Right ventricle myocardium superior (tissue), 1 donor: Measurements from ENCODE around the gene AURKB. TPM values are rescaled to one million over a fixed set of nuclear protein-coding genes. Genes with fewer than 3 reads are reported as not detected.

Experiments used
- ATAC-seq: fragments of 200-7000 bp; cut with Tn5 transposase; one replicate; pipeline ENCODE4 v1.9.1; 2020; ENCODE audit warnings: mild to moderate bottlenecking; ENCODE audit not compliant: poor library complexity
- DNase-seq: peaks from one replicate; pipeline ENCODE4 v3.0.0-alpha.2; 2020
- intact Hi-C: fragments of 100-400 bp; cut with DNase I; formaldehyde crosslinking; loops from one replicate; pipeline ENCODE4 v1.11.2; 2022
- microRNA-seq: library from miRNA; unstranded; fragments of <30 nt; microRNA quantifications from one replicate; pipeline ENCODE4 v1.2.0, GENCODE V29; 2020
- total RNA-seq: library from RNA; stranded (reverse); fragmentation: NEBNext Ultra II Directional; extraction: Animal tissue kit (Norgen Biotek cat#: 25700); gene quantifications from one replicate; pipeline ENCODE4 v1.2.1, GENCODE V29; 2021
- donor health status: DM: no; HTN: yes; CAD: no; lungs with severe emphysema.

Gene AURKB
- total RNA-seq, 1 donor from 2014 or later, result 0.56 TPM

DNA sequence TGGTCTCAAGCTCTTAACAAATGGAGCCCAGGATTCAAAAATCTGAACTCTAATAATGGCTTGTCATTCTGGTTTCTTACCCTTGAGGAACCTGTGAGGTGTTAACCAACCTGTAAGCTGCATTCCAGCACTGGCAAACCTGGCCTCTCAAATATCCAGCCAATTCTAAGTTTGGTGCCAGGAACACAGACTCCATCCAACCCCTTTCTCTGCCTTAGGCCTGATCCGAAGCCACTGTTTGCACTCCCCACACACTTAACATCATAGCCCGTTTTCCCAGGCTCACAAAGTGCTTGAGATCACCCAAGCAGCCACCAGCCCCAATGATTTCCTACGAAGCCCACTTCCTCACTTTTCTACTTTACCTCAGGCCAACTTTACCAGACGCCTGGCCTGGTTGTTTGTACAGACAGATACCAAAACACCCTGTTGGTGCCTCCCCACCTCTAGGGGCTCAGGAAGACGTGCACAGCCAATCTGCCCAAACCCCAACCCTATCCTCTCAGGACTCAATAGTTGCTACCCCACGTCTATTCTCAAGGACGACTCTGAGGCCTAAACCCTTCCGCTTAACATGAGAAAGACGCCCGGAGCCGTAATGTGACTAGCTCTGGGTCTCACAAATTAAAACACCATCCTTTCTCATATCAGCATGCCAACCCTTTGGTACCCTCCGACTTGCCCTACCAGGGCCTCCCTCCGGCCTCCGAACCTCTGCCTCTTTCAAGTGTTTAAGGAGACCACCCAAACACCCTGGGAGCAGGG is 55.0 kb downstream of the AURKB start:
- DNase-seq, result peak; percentile 37
- intact Hi-C loops, result no loop called here
- no peak for ATAC-seq

Small RNA genes within 50 kb of the gene (microRNA-seq; reads per million reads assigned to microRNA genes)
- 45.9 reads per million, percentile 46 among the genes with 10 or more reads in this experiment for gene MIR4521

Other genes with a start within 250 kb of the AURKB start
- not detected for gene GUCY2D, start 208.0 kb downstream of the AURKB start, total RNA-seq
- gene ALOX15B, start 171.5 kb downstream of the AURKB start, total RNA-seq, result not detected
- not detected for gene ALOX12B, start 122.9 kb downstream of the AURKB start, total RNA-seq
- not detected for gene ALOXE3, start 92.1 kb downstream of the AURKB start, total RNA-seq
- gene HES7, start 86.5 kb downstream of the AURKB start, total RNA-seq, result 0.13 TPM
- 124 TPM for gene PER1, start 58.2 kb downstream of the AURKB start, total RNA-seq
- 54.8 TPM for gene VAMP2, start 47.6 kb downstream of the AURKB start, total RNA-seq
- gene TMEM107, start 34.2 kb downstream of the AURKB start, total RNA-seq, result 7.1 TPM
- 8.5 TPM for gene BORCS6, start 20.4 kb downstream of the AURKB start, total RNA-seq
- gene CTC1, start 37.5 kb upstream of the AURKB start, total RNA-seq, result 13.0 TPM
- 10.0 TPM for gene PFAS, start 38.7 kb upstream of the AURKB start, total RNA-seq
- 23.2 TPM for gene RANGRF, start 78.1 kb upstream of the AURKB start, total RNA-seq
- 1.00 TPM for gene SLC25A35, start 84.8 kb upstream of the AURKB start, total RNA-seq
- gene ARHGEF15, start 99.7 kb upstream of the AURKB start, total RNA-seq, result 17.2 TPM
- not detected for gene ODF4, start 129.3 kb upstream of the AURKB start, total RNA-seq
- gene RPL26, start 172.6 kb upstream of the AURKB start, total RNA-seq, result 939 TPM
- gene RNF222, start 187.3 kb upstream of the AURKB start, total RNA-seq, result not detected
- gene NDEL1, start 225.3 kb upstream of the AURKB start, total RNA-seq, result 24.8 TPM